GM18498 (cell line): Measurements from ENCODE around the gene AP5Z1.

Experiments used
- ATAC-seq: cut with Tn5 transposase; IDR thresholded peaks from one replicate; pipeline ENCODE4 v1.9.1; 2021; ENCODE audit warnings: mild to moderate bottlenecking, moderate library complexity; ENCODE audit not compliant: unreplicated experiment

Gene AP5Z1

GRCh38 chr7:4837041-4837802 is 61.8 kb downstream of the AP5Z1 start:
- ATAC-seq: no peak

- ATAC-seq: no peak
Measured at GRCh38 chr7:4837803-4838625, 62.6 kb downstream of the AP5Z1 start.

- ATAC-seq: no peak
Measured at GRCh38 chr7:4838626-4839334, 63.4 kb downstream of the AP5Z1 start.

GRCh38 chr7:4840079-4840501 is 64.7 kb downstream of the AP5Z1 start:
- ATAC-seq: no peak
